PC-3 (cell line): ENCODE measurements around the gene S100A4. TPM values are rescaled to one million over a fixed set of nuclear protein-coding genes. Genes with fewer than 3 reads are reported as not detected.
A peak's percentile ranks its signal among the peaks of the same experiment; 100 is the strongest.

Source experiments
- ATAC-seq: fragments of 200-7000 bp; cut with Tn5 transposase; 2 replicates; pipeline ENCODE4 v1.9.1; 2020; ENCODE audit warnings: mild to moderate bottlenecking, moderate library complexity
- BruUV-seq: library from RNA; stranded (reverse); fragments of 400-500 nt; replicated peaks from 2 replicates; lab custom pipeline; 2021; lab: Mats Ljungman, UMichigan
- CTCF ChIA-PET: fragments of 300-600 bp; sonication (Branson Sonifier 250); formaldehyde crosslinking; loops from one replicate; lab custom pipeline; 2022; ENCODE audit warnings: antibody characterized with exemption; lab: Charles Lee
- POLR2A ChIA-PET: fragments of 300-600 bp; sonication (Branson Sonifier 250); formaldehyde crosslinking; loops from one replicate; lab custom pipeline; 2022; ENCODE audit warnings: antibody characterized with exemption; ENCODE audit not compliant: unreplicated experiment; lab: Charles Lee
- DNase-seq: peaks from one replicate; pipeline ENCODE4 v3.0.0-alpha.2; 2015
- H2AFZ ChIP-seq: fragments of 300-600 bp; sonication (generic); 2 replicates; pipeline ENCODE4 v1.6.0; 2016; ENCODE audit warnings: antibody characterized with exemption, low read length
- H3F3A ChIP-seq: fragments of 300-600 bp; sonication (generic); one replicate; pipeline ENCODE4 v1.6.0; 2017; ENCODE audit warnings: antibody characterized with exemption, low read length, control low read depth, mild to moderate bottlenecking; ENCODE audit not compliant: unreplicated experiment
- H3K27ac ChIP-seq: fragments of 300-600 bp; sonication (generic); 2 replicates; pipeline ENCODE4 v1.5.1; 2016; ENCODE audit warnings: mild to moderate bottlenecking, low read length
- H3K27me3 ChIP-seq: fragments of 300-600 bp; sonication (generic); 2 replicates; pipeline ENCODE4 v1.6.1; 2016; ENCODE audit warnings: low read length, mixed read lengths
- H3K36me3 ChIP-seq: fragments of 300-600 bp; sonication (generic); 2 replicates; pipeline ENCODE4 v1.6.1; 2016; ENCODE audit warnings: low read depth, mixed run types, low read length, mixed read lengths
- H3K4me1 ChIP-seq: fragments of 300-600 bp; sonication (generic); 2 replicates; pipeline ENCODE4 v1.5.1; 2016; ENCODE audit warnings: low read length; ENCODE audit not compliant: insufficient read depth
- H3K4me2 ChIP-seq: fragments of 300-600 bp; sonication (generic); 2 replicates; pipeline ENCODE4 v1.6.0; 2016; ENCODE audit warnings: low read length
- H3K4me3 ChIP-seq: fragments of 300-600 bp; sonication (generic); 2 replicates; pipeline ENCODE4 v1.5.1; 2016; ENCODE audit warnings: mild to moderate bottlenecking, low read length, mixed read lengths
- H3K79me2 ChIP-seq: fragments of 300-600 bp; sonication (generic); 2 replicates; pipeline ENCODE4 v1.6.1; 2017; ENCODE audit warnings: low read length, mixed read lengths
- H3K9ac ChIP-seq: fragments of 300-600 bp; sonication (generic); 2 replicates; pipeline ENCODE4 v1.6.0; 2016; ENCODE audit warnings: mild to moderate bottlenecking, low read length
- H3K9me2 ChIP-seq: fragments of 300-600 bp; sonication (generic); replicated peaks from 2 replicates; pipeline ENCODE4 v1.6.1; 2016; ENCODE audit warnings: mixed run types, low read length, mixed read lengths
- H3K9me3 ChIP-seq: fragments of 300-600 bp; sonication (generic); 2 replicates; pipeline ENCODE4 v1.6.1; 2016; ENCODE audit warnings: low read length, mixed read lengths
- H4K20me1 ChIP-seq: fragments of 300-600 bp; sonication (generic); 2 replicates; pipeline ENCODE4 v1.6.1; 2016; ENCODE audit warnings: low read length, mixed read lengths
- EZH2 ChIP-seq: fragments of 300-600 bp; sonication (generic); IDR thresholded peaks from one replicate; pipeline ENCODE4 v1.6.1; 2017; ENCODE audit warnings: antibody characterized with exemption, mild to moderate bottlenecking, low read length; ENCODE audit not compliant: unreplicated experiment
- EZH2phosphoT487 ChIP-seq: fragments of 300-600 bp; sonication (generic); IDR thresholded peaks from 2 replicates; pipeline ENCODE4 v1.6.1; 2018; ENCODE audit warnings: mild to moderate bottlenecking, antibody characterized with exemption, low read length, borderline replicate concordance
- intact Hi-C: fragments of 100-400 bp; cut with micrococcal nuclease; formaldehyde crosslinking; loops from 2 replicates; pipeline ENCODE4 v1.9.0; 2023
- total RNA-seq: library from RNA; depleted of rRNA; stranded (reverse); fragments of >200 nt; gene quantifications from 2 replicates; pipeline ENCODE4 v1.2.3, GENCODE V29; 2014
- TF ChIP-seq, protein P1 (sequence below): fragments of 300-600 bp; sonication (generic); conservative IDR thresholded peaks from 2 replicates; pipeline ENCODE4 v1.5.1; 2017; ENCODE audit warnings: antibody characterized with exemption, low read depth, mild to moderate bottlenecking, low read length

S100A4 gene
- total RNA-seq, 1 experiment from 2014 or later, result 55.8 TPM

DNA sequence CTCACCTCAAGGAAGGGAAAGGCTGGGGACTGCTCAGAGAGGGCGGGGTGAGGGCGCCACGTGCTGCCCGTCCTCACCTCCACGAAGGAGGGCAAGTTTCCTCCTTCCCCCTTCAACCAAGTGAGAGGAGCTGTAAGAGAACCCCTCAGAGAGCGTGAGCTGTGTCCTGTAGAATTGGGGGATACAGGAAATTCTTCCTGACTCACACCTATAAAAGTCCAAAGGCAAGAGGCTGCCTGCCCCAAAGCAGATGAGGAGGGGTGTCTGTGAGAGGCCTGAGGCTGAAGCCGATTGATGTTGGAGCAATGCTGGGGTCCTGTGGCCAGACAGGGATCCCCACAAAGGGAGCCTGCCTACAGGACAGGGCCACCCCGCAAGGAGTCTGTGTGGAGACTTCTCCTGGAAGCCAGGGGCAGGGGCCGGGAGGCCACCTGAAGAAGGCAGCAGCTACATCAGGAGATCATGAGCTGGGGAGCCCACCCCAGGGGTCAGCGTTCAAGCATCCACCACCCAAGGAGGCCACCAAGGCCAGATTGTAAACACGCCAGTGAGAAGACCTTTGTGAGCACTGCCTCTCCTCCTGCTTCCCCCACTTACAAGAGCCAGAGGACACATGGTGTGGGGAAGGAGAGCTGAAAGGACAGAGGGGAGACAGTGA, 37.6 kb downstream of the S100A4 start:
- Histone ChIP-seq H4K20me1 (no peaks in the 10 kb centered on the region), H3K27ac (peak overlapping the region; percentile 82), H3K9me2 (no peaks in the 10 kb centered on the region), H3F3A (peaks cover 8% of the 10 kb centered on the region), H3K36me3 (no peaks in the 10 kb centered on the region), H3K9ac (peak overlapping the region; percentile 52), H3K4me3 (no peak overlapping the region), H3K27me3 (no peaks in the 10 kb centered on the region), H3K79me2 (no peaks in the 10 kb centered on the region), H3K9me3 (no peaks in the 10 kb centered on the region), H3K4me2 (peak overlapping the region; percentile 60), H2AFZ (peak overlapping the region; percentile 2; the same call in 1 of the 2 replicates), H3K4me1 (peaks cover 57% of the 10 kb centered on the region)
- DNase-seq, result no peak
- ChIA-PET CTCF (interaction anchor here (0.7 to 1.1 kb wide), 2 partner anchors 26 to 52 kb away, joined by 3 to 4 read pairs; no protein-coding TSS in a partner anchor), POLR2A (interaction anchor here (0.6 kb wide), 1 partner anchor 100 kb away, joined by 3 read pairs; no protein-coding TSS in a partner anchor)
- TF ChIP-seq, protein P1, sequence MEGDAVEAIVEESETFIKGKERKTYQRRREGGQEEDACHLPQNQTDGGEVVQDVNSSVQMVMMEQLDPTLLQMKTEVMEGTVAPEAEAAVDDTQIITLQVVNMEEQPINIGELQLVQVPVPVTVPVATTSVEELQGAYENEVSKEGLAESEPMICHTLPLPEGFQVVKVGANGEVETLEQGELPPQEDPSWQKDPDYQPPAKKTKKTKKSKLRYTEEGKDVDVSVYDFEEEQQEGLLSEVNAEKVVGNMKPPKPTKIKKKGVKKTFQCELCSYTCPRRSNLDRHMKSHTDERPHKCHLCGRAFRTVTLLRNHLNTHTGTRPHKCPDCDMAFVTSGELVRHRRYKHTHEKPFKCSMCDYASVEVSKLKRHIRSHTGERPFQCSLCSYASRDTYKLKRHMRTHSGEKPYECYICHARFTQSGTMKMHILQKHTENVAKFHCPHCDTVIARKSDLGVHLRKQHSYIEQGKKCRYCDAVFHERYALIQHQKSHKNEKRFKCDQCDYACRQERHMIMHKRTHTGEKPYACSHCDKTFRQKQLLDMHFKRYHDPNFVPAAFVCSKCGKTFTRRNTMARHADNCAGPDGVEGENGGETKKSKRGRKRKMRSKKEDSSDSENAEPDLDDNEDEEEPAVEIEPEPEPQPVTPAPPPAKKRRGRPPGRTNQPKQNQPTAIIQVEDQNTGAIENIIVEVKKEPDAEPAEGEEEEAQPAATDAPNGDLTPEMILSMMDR, result no peak
- no peak for TF ChIP-seq EZH2
- no peak for TF ChIP-seq EZH2phosphoT487
- ATAC-seq, result peak; percentile 0; the same call in 1 of the 2 replicates
- intact Hi-C loops, result loop anchor here (5.0 kb wide), 1 partner anchor 239 kb away; no protein-coding TSS in a partner anchor
- no TSS peak for BruUV-seq

DNA sequence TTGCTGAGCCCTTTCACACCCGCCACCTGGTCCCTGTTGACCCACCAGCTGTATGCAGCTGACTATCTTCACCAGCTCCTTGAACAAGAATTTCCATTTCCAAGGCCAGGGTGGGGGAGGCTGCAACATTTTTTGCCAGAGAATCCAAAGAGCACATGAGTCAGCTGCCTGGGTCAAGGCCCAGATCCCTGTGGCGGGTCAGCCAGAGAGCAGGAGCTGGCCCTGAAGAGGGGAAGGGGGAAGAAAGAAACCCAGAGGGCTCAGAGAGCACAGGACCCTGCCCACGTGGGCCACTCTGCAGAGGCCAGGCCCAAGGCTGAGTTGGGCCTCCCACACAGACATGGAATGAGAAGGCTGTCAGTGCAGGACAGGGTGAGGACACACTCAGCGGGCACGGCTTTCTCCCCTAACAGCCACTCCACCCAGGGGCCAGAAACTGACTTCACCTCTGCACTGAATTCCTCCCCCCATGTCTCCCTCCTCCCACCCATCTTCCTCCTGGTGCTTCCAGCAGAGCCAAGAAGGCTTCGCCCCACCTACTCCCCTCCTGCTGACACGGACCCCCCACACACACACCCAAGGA, 38.7 kb downstream of the S100A4 start:
- Histone ChIP-seq H3K27ac (peak overlapping the region; percentile 82), H3K4me3 (no peak overlapping the region), H3K36me3 (no peaks in the 10 kb centered on the region), H4K20me1 (no peaks in the 10 kb centered on the region), H3K27me3 (no peaks in the 10 kb centered on the region), H3K4me1 (peaks cover 46% of the 10 kb centered on the region), H3K79me2 (no peaks in the 10 kb centered on the region), H3K9ac (peak overlapping the region; percentile 52), H3K9me3 (no peaks in the 10 kb centered on the region), H3K9me2 (no peaks in the 10 kb centered on the region), H3F3A (peaks cover 1% of the 10 kb centered on the region), H2AFZ (peak overlapping the region; percentile 52), H3K4me2 (peak overlapping the region; percentile 60)
- intact Hi-C loops, result loop anchor here (5.0 kb wide), 1 partner anchor 240 kb away; no protein-coding TSS in a partner anchor
- DNase-seq (peak; percentile 94), ATAC-seq (peak; percentile 72)
- TF ChIP-seq EZH2, result no peak
- TF ChIP-seq EZH2phosphoT487, result no peak
- TF ChIP-seq, protein P1, result no peak
- ChIA-PET POLR2A (interaction anchor here (0.6 to 1.4 kb wide), 8 partner anchors 9 to 299 kb away, joined by 3 to 8 read pairs (median 4); partner anchors contain the start of gene S100A6), CTCF (interaction anchor here (0.5 to 1.1 kb wide), 5 partner anchors 12 to 151 kb away, joined by 3 to 5 read pairs (median 4); partner anchors contain the start of gene CHTOP)
- BruUV-seq, result TSS peak; percentile 40
